ENCODE results near the gene CNPY3. TPM values are rescaled to one million over a fixed set of nuclear protein-coding genes. Genes with fewer than 3 reads are reported as not detected.

CNPY3 gene
- total and polyA plus RNA-seq, 2 of the 13 experiments (the other 11 are each of a cell fraction or from before 2014, with no cell fraction given): 42.3 to 60.2 TPM

DNA sequence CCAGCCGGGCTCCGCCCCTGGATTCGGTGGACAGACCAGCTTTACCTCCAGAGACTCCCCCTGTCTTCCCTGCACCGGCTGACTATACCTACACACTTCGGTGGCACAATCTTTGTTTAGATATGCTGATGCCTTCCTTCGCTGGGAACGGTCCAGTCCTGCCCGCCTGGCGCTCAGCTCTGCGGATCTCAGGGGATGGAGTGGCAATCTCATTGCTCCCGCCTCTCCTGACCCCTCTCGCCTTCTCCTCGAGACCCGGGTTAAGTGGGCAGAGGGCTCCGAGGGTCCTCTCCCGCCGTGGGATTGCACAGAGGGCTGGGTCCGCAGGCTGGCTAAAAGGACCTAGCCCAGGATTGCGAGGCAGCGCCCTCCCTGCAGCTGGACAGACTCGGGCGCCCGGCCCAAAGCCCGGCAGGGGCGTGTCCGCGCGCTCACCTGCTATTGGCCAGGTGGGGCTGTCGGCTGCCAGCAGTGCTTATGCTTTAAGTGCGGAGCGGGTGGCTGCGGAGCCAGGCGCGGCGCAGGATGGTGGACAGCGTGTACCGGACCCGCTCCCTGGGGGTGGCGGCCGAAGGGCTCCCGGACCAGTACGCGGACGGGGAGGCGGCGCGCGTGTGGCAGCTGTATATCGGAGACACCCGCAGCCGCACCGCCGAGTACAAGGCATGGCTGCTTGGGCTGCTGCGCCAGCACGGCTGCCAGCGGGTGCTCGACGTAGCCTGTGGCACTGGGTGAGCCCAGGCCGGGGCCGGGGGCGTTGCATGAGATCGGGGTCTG, 31.2 kb downstream of the CNPY3 start, which contains the start of gene GNMT (continued):
- TF ChIP-seq, protein P1, sequence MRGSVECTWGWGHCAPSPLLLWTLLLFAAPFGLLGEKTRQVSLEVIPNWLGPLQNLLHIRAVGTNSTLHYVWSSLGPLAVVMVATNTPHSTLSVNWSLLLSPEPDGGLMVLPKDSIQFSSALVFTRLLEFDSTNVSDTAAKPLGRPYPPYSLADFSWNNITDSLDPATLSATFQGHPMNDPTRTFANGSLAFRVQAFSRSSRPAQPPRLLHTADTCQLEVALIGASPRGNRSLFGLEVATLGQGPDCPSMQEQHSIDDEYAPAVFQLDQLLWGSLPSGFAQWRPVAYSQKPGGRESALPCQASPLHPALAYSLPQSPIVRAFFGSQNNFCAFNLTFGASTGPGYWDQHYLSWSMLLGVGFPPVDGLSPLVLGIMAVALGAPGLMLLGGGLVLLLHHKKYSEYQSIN (CRISPR knock-in tag; IDR thresholded peaks at IDR 0.05; ENCODE audit: borderline replicate concordance): no peak
- TF ChIP-seq EED (CRISPR knock-in tag; IDR thresholded peaks at IDR 0.05) (0 out of 2 replicates have a peak, but pooled peaks have one; percentile 58), CHD2 (IDR thresholded peaks at IDR 0.05; ENCODE audit: low read depth, low read length) (no peak), RNF2 (conservative IDR thresholded peaks at IDR 0.05; ENCODE audit: low read depth) (0 out of 2 replicates have a peak, but pooled peaks have one; percentile 48), ZSCAN20 (CRISPR knock-in tag; IDR thresholded peaks at IDR 0.05; ENCODE audit: borderline replicate concordance) (no peak), ZFYVE20 (CRISPR knock-in tag; IDR thresholded peaks at IDR 0.05; ENCODE audit: borderline replicate concordance, low read depth) (no peak), ZBTB3 (CRISPR knock-in tag; IDR thresholded peaks at IDR 0.05; ENCODE audit: borderline replicate concordance, low read depth) (no peak), RFXANK (CRISPR knock-in tag; IDR thresholded peaks at IDR 0.05) (no peak), ZNF274 (CRISPR knock-in tag; IDR thresholded peaks at IDR 0.05) (peak; percentile 91)
- TF ChIP-seq, protein P2, sequence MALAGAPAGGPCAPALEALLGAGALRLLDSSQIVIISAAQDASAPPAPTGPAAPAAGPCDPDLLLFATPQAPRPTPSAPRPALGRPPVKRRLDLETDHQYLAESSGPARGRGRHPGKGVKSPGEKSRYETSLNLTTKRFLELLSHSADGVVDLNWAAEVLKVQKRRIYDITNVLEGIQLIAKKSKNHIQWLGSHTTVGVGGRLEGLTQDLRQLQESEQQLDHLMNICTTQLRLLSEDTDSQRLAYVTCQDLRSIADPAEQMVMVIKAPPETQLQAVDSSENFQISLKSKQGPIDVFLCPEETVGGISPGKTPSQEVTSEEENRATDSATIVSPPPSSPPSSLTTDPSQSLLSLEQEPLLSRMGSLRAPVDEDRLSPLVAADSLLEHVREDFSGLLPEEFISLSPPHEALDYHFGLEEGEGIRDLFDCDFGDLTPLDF (CRISPR knock-in tag; IDR thresholded peaks at IDR 0.05): peak; percentile 77
- TF ChIP-seq, protein P3, sequence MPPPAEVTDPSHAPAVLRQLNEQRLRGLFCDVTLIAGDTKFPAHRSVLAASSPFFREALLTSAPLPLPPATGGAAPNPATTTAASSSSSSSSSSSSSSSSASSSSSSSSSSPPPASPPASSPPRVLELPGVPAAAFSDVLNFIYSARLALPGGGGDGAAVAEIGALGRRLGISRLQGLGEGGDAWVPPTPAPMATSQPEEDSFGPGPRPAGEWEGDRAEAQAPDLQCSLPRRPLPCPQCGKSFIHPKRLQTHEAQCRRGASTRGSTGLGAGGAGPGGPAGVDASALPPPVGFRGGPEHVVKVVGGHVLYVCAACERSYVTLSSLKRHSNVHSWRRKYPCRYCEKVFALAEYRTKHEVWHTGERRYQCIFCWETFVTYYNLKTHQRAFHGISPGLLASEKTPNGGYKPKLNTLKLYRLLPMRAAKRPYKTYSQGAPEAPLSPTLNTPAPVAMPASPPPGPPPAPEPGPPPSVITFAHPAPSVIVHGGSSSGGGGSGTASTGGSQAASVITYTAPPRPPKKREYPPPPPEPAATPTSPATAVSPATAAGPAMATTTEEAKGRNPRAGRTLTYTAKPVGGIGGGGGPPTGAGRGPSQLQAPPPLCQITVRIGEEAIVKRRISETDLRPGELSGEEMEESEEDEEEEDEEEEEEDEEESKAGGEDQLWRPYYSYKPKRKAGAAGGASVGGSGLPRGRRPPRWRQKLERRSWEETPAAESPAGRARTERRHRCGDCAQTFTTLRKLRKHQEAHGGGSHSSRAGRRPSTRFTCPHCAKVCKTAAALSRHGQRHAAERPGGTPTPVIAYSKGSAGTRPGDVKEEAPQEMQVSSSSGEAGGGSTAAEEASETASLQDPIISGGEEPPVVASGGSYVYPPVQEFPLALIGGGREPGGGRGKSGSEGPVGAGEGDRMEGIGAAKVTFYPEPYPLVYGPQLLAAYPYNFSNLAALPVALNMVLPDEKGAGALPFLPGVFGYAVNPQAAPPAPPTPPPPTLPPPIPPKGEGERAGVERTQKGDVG (CRISPR knock-in tag; IDR thresholded peaks at IDR 0.05; ENCODE audit: borderline replicate concordance): peak; percentile 70; the same call in 1 of the 2 replicates
- TF ChIP-seq, protein P4, sequence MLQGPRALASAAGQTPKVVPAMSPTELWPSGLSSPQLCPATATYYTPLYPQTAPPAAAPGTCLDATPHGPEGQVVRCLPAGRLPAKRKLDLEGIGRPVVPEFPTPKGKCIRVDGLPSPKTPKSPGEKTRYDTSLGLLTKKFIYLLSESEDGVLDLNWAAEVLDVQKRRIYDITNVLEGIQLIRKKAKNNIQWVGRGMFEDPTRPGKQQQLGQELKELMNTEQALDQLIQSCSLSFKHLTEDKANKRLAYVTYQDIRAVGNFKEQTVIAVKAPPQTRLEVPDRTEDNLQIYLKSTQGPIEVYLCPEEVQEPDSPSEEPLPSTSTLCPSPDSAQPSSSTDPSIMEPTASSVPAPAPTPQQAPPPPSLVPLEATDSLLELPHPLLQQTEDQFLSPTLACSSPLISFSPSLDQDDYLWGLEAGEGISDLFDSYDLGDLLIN (CRISPR knock-in tag; IDR thresholded peaks at IDR 0.05; ENCODE audit: borderline replicate concordance): 0 out of 2 replicates have a peak, but pooled peaks have one; percentile 53
- TF ChIP-seq, protein P5, sequence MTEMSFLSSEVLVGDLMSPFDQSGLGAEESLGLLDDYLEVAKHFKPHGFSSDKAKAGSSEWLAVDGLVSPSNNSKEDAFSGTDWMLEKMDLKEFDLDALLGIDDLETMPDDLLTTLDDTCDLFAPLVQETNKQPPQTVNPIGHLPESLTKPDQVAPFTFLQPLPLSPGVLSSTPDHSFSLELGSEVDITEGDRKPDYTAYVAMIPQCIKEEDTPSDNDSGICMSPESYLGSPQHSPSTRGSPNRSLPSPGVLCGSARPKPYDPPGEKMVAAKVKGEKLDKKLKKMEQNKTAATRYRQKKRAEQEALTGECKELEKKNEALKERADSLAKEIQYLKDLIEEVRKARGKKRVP (CRISPR knock-in tag; IDR thresholded peaks at IDR 0.05): 0 out of 4 replicates have a peak, but pooled peaks of 1 of the 2 experiments have one; percentile 3
